ENCODE results near the gene KCNG2.

The KCNG2 gene

DNA sequence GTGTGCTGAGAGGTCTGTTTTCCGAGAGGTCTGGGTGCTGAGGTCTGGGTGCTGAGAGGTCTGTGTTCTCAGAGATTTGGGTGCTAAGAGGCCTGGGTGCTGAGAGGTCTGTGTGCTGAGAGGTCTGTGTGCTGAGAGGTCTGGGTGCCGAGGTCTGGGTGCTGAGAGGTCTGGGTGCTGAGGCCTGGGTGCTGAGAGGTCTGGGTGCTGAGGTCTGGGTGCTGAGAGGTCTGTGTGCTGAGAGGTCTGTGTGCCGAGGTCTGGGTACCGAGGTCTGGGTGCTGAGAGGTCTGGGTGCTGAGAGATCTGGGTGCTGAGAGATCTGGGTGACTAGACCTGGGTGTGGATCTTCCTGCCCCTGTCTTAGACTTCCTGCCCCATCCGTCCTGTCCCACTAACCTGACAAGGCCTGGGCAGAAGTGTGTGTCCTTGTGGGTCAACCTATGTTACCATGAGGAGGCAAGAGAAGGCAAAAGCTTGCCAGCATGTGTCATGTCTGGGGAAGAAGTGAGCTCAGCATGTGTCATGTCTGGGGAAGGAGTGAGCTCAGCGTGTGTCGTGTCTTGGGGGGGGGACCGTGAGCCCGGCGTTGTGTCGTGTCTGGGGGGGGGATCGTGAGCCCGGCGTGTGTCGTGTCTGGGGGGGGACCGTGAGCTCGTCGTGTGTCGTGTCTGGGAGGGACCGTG is 69.3 kb downstream of the KCNG2 start:
- H3K36me3 ChIP-seq (ENCODE audit: control insufficient read depth in 2 of 2, insufficient read depth in 1 of 2, low read length in 2 of 2), result no peaks in the 10 kb centered on the region
- ChIA-PET CTCF (no interaction called here), POLR2A (no interaction called here)
- no peaks in the 10 kb centered on the region for H3K9me3 ChIP-seq (ENCODE audit: control insufficient read depth, insufficient read depth, low read depth, low read length)
- H3K27ac ChIP-seq (ENCODE audit: extremely low read depth, low read depth, low read length), result no peak overlapping the region
- H3K4me3 ChIP-seq (ENCODE audit: low read depth, low read length), result no peak overlapping the region
- no peaks in the 10 kb centered on the region for H3K4me1 ChIP-seq (ENCODE audit: control insufficient read depth, insufficient read depth, low read length)
- TF ChIP-seq ZNF169 (tag by site-specific recombination; IDR thresholded peaks at IDR 0.05), result no peak
- TF ChIP-seq ZNF792 (tag by site-specific recombination; IDR thresholded peaks at IDR 0.05), result no peak
- TF ChIP-seq ZNF366 (tag by site-specific recombination; conservative IDR thresholded peaks at IDR 0.05), result no peak
- TF ChIP-seq ZNF701 (tag by site-specific recombination; IDR thresholded peaks at IDR 0.05), result no peak
- TF ChIP-seq ZNF184 (tag by site-specific recombination; IDR thresholded peaks at IDR 0.05), result no peak
- no peak for TF ChIP-seq ZBTB1 (tag by site-specific recombination; IDR thresholded peaks at IDR 0.05)
- no peak for TF ChIP-seq ZBTB44 (tag by site-specific recombination; IDR thresholded peaks at IDR 0.05)

DNA sequence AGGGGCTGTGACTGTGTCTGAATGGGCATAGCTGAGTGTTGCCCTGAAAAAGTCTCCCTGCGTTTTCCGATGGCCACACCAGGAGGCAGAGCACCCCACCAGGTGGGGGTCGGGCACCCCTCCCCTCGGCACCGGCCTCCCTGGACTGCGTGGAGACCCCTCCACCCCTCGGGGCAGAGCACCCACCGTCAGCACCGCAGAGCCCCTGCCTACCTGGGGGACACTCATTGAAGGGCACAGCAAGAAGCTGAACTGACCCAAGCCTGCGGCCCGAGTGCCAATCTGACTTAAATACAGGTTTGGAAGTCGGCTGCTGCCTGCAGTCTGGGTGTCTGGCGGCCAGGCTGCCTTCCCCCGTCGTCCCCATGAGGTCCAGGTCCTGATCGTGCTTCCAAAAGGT is 69.9 kb downstream of the KCNG2 start:
- Histone ChIP-seq H3K27ac (ENCODE audit: extremely low read depth, low read depth, low read length) (no peak overlapping the region), H3K36me3 (ENCODE audit: control insufficient read depth in 2 of 2, insufficient read depth in 1 of 2, low read length in 2 of 2) (no peaks in the 10 kb centered on the region), H3K9me3 (ENCODE audit: control insufficient read depth, insufficient read depth, low read depth, low read length) (no peaks in the 10 kb centered on the region), H3K4me3 (ENCODE audit: low read depth, low read length) (no peak overlapping the region), H3K4me1 (ENCODE audit: control insufficient read depth, insufficient read depth, low read length) (no peaks in the 10 kb centered on the region)
- CTCF ChIA-PET, result no interaction called here
- POLR2A ChIA-PET, result no interaction called here
- no peak for TF ChIP-seq ZNF19 (tag by site-specific recombination; IDR thresholded peaks at IDR 0.05; ENCODE audit: low read depth)
- TF ChIP-seq ZNF555 (tag by site-specific recombination; conservative IDR thresholded peaks at IDR 0.05), result no peak
- TF ChIP-seq ZNF776 (tag by site-specific recombination; IDR thresholded peaks at IDR 0.05; ENCODE audit: borderline replicate concordance), result no peak
- TF ChIP-seq ZNF211 (tag by site-specific recombination; IDR thresholded peaks at IDR 0.05; ENCODE audit: low read depth), result no peak
- no peak for TF ChIP-seq ZNF2 (tag by site-specific recombination; IDR thresholded peaks at IDR 0.05)
- TF ChIP-seq ZFP37 (tag by site-specific recombination; IDR thresholded peaks at IDR 0.05), result no peak
- TF ChIP-seq ZBTB26 (tag by site-specific recombination; optimal IDR thresholded peaks at IDR 0.05), result no peak
- no peak for TF ChIP-seq ZNF169 (tag by site-specific recombination; IDR thresholded peaks at IDR 0.05)
- TF ChIP-seq, protein P1, sequence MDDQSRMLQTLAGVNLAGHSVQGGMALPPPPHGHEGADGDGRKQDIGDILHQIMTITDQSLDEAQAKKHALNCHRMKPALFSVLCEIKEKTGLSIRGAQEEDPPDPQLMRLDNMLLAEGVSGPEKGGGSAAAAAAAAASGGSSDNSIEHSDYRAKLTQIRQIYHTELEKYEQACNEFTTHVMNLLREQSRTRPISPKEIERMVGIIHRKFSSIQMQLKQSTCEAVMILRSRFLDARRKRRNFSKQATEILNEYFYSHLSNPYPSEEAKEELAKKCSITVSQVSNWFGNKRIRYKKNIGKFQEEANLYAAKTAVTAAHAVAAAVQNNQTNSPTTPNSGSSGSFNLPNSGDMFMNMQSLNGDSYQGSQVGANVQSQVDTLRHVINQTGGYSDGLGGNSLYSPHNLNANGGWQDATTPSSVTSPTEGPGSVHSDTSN (CRISPR knock-in tag; IDR thresholded peaks at IDR 0.05), result no peak
- no peak for TF ChIP-seq ZNF146 (tag by site-specific recombination; IDR thresholded peaks at IDR 0.05)
- TF ChIP-seq, protein P2, sequence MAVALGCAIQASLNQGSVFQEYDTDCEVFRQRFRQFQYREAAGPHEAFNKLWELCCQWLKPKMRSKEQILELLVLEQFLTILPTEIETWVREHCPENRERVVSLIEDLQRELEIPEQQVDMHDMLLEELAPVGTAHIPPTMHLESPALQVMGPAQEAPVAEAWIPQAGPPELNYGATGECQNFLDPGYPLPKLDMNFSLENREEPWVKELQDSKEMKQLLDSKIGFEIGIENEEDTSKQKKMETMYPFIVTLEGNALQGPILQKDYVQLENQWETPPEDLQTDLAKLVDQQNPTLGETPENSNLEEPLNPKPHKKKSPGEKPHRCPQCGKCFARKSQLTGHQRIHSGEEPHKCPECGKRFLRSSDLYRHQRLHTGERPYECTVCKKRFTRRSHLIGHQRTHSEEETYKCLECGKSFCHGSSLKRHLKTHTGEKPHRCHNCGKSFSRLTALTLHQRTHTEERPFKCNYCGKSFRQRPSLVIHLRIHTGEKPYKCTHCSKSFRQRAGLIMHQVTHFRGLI (tag by site-specific recombination; IDR thresholded peaks at IDR 0.05), result no peak
- TF ChIP-seq ZNF548 (tag by site-specific recombination; IDR thresholded peaks at IDR 0.05), result no peak
- no peak for TF ChIP-seq KLF9 (tag by site-specific recombination; IDR thresholded peaks at IDR 0.05; ENCODE audit: low read depth)
- TF ChIP-seq ZNF692 (tag by site-specific recombination; IDR thresholded peaks at IDR 0.05), result no peak
- no peak for TF ChIP-seq ZNF16 (tag by site-specific recombination; IDR thresholded peaks at IDR 0.05; ENCODE audit: low read depth)
- TF ChIP-seq ZNF544 (tag by site-specific recombination; IDR thresholded peaks at IDR 0.05), result no peak
- TF ChIP-seq ZNF423 (tag by site-specific recombination; IDR thresholded peaks at IDR 0.05), result no peak
